GM04503 (cell line): ENCODE data around the gene AGBL4.

Source experiments
- DNase-seq: peaks from one replicate; pipeline ENCODE4 v3.0.0-alpha.2; 2012; ENCODE audit warnings: low read depth

Gene AGBL4

DNA sequence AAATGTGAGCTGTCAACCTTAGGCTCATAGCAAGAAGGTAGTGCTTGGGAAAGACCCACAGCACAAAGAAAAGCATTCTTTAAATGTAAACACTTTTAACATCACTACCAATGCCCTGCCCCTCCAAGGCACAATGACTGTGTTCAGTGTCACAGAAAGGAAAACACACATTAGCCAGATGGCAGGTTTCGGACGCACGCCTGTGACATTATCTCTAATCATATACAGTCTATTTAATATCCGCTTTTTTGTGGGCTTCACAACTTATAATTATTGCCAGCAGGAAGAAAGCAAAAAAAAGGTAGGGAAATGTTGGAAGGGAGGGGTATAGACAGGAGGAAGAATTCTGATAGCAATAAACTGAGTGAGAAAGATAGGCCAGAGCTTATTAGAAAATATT lies 1134.7 kb downstream of the AGBL4 start:
- DNase-seq = no peak

GRCh38 chr1:48887796-48888195 lies 1136.0 kb downstream of the AGBL4 start:
- peak; percentile 31 for DNase-seq

DNA sequence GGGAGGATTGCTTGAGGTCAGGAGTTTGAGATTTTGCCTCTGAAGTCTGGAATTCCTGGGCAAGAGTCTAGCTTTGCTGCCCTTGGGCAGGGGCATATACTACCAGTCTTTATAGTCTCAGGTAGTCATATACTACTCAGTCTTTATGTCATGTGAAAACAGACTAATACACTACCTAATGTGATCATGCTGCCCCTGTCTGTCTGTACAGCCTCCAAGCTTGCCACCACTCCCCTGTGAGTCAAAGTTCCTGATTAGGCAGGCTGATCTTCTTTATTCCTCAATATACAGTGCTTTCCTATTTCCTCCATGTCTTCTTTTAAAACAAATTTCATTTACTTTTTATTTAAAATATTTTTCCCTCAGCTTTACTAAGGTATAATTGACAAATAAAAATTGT lies 1141.7 kb downstream of the AGBL4 start:
- no peak for DNase-seq

DNA sequence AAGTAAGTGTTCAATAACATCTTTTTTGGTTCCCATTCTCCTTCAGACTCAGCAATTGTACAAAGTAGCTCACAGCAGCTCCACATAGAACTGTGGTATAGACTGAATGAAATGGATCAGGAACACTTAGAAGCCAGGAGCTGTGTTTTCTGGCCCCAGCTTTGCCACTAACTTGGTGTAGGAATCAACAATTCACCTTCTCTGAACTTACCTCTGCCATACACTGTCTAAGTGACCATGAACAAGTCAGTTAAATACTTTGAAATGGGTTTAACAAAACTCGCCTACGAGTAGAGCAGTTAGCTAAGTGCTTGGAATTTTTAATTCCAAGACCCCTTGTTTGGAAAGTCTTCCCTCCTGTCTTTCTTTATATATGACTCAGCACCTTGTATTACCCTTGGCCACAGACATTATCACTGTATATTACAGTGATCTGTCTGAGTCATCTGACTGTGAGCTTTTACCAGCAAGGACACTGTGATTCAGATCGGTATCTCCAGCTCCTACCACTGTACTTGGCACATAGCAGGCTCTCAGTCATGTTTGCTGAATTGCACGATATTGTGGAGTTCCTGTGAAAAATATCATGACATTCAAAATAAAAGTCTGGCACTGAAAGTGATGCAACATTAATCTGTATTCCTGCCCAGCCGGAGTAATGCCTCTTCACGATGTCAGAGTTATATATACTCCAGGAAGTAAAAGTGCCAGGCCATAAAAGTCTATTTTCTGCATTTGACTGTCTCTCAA lies 1145.4 kb downstream of the AGBL4 start:
- peak; percentile 84 for DNase-seq

- no peak for DNase-seq
These were observed 1147.4 kb downstream of the AGBL4 start for GRCh38 chr1:48876330-48876785.

DNA sequence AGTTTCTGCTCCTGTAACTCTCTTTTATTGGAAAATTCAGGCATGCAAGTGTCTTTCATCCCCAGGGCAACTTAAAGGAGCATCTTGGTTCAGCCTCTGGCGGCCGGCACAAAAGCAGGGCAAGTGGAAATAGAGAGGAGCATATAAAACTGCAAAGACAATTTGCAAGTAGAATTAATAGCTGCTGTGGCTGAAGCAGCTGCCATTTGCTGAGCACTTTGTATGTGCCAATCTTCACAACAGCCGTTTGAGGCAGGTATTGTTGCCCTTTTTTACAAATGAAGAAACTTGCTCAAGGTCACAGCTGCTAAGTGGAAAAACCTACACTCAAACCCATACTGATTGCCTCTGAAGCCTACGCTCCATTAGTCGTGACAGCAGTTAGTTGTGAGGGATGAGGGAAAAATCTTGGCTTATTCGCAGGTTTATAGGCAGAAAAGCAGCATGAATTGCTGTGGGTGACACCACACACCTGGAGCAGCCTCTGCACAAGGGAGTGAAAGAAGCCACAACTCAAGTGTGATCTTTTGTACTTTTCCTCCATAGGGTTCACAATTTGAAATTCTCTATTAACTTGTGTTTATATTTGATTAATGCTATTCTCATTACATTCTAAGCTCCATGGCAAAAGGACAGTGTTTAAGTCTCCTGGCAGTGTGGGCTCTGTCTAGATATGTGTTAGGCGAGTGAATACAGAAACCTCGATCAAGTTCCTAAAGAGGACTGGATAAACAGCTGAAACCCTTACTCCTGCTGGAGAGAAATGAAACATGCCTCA lies 1148.0 kb downstream of the AGBL4 start:
- no peak for DNase-seq

DNA sequence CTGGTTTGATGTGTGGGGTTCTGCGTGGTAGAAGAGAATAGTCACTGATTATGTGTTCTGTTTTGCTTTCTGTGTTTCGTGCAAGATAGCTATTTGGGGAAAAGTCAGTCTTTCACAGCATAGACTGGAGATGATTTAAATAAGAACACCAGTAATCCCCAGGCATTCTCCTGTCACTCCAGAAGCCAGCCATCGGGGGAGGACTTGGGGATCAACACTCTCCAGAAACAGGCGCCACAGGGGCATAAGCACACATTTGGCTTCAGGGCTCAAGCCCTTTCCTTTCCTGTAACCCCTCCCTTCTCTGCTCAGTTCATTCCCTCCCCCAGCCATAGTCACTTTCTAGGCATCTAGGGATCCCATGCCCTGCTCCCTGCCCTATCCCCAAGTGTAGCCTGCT lies 1149.8 kb downstream of the AGBL4 start:
- no peak for DNase-seq

DNA sequence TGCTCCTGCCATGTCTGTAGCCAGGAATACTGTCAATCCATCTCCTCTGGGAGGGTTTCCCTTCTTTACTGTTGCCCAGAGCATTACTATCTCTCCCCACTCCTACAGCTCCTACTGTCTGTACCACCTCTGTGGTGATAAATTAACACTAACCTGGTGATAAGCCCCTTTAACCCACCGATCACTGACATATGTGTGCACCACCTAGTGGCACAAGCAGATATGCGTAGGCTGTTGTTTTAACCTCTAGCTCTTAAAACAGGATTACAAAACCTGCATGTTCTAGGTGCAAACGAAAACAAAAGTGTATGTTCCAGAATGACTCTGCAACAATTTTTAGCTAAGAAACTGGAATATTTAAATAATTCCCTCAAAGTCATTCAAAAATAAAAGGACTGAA lies 1153.2 kb downstream of the AGBL4 start:
- no peak for DNase-seq

- DNase-seq = no peak
These were observed 1154.4 kb downstream of the AGBL4 start for GRCh38 chr1:48869116-48869893.

- DNase-seq = no peak
These were observed 1158.8 kb downstream of the AGBL4 start for GRCh38 chr1:48864913-48865312.

GRCh38 chr1:48859456-48859855 lies 1164.3 kb downstream of the AGBL4 start:
- DNase-seq = no peak

DNA sequence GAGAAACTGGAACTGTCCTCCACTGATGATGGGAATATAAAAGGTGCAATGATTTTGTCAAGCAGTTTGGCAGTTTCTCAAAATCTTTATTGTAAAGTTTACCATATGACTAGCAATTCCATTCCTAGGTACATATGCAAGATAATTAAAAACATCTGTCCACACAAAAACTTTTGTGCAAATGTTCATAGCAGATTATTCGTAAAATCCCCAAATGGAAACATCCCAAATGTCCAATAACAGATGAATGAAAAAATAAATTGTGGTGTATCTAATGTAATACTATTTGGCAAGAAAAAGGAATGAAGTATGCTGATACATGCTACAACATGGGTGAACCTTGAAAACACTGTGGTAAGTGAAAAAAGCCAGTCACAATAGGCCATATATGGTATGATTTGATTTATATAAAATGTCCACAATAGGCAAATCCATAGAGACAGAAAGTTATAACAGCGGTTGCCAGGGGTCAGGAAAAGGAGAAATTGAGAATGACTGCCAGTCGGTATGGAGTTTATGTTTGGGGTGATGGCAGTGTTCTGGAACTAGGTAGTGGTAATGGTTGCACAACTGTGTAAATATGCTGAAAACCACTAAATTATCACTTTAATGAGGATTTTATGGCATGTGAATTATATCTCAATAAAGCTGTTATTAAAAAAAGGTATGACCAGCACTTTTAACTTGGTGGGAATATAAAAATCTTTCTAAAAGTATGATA lies 1165.4 kb downstream of the AGBL4 start:
- no peak for DNase-seq

- DNase-seq = peak; percentile 87
These were observed 1170.7 kb downstream of the AGBL4 start for GRCh38 chr1:48853006-48853405.

DNA sequence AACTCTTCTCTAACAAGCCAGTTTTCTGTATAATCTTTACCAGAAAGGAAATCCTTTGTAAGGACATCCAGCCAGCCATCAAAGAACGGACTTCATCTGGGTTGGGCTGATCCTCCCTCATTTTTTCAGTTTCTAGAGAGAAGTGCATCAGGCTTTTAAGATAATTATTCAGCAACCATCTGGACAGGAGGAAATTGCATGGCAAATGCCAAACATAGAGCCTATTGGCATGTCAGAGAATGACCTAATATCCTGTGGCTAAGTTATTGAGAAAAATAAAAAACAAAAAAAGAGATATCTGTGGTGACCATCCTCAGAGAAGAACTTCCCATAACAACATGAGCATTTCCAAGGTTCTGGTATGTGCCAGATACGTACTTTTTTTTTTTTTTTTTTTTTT lies 1172.1 kb downstream of the AGBL4 start:
- DNase-seq = peak; percentile 52

DNA sequence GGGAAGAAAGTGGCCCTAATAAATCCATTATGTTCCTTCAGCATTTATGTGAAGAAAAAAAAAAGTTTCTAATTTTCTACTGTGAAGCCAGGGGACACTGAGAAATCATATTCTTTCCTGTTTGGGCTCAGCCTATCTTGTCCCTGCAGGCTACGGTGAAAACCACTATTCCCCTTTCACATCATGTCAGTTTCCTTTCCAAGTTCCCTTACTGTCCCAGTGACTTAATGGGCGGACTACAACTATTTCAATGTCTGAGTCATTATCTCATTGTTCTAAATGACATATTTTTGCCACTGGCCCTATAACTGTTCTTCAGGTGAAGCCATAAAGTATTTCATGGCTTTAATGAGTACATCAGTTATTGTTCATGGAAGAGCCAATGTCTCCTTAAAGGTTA lies 1175.7 kb downstream of the AGBL4 start:
- DNase-seq = no peak

- DNase-seq = no peak
These were observed 1177.3 kb downstream of the AGBL4 start for GRCh38 chr1:48846441-48846840.

DNA sequence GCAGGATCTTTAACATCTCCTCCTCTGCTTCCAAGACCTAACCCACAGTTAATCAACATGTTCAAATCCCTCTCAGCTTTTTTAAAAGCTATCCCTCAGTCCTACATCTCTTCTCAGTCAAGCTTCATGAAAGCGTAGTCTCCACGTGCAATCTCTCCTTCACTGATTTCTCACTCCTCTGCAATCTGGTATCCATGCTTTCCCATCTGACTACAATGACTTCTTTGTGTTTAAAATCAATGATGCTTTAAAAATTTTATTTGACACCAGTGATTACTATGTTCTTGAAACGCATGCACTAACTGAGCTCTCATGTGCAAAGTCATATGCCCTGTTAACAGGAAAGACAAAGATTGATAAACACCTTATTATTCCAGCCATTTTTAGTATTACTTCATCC lies 1179.6 kb downstream of the AGBL4 start:
- DNase-seq = no peak

DNA sequence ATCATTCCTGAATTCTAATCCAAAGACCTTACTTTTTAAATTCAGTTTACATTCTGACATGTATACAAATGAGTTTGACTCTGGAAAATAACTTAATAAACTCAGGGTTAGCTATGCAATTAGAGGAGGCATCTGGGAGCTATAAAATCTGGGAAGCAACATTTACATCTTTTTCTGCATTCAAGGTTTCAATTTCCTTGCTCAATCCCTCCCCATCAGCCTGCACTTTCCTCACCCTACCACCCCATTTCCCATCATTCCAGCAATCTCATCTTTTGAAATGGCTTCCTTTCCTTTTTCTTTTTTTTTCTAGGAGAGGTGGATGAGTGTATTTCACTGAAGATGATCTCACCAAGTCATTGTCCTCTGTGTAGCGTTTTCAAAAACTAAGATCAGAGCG lies 1181.8 kb downstream of the AGBL4 start:
- DNase-seq = no peak

- DNase-seq = no peak
These were observed 1182.3 kb downstream of the AGBL4 start for GRCh38 chr1:48841461-48841860.

DNA sequence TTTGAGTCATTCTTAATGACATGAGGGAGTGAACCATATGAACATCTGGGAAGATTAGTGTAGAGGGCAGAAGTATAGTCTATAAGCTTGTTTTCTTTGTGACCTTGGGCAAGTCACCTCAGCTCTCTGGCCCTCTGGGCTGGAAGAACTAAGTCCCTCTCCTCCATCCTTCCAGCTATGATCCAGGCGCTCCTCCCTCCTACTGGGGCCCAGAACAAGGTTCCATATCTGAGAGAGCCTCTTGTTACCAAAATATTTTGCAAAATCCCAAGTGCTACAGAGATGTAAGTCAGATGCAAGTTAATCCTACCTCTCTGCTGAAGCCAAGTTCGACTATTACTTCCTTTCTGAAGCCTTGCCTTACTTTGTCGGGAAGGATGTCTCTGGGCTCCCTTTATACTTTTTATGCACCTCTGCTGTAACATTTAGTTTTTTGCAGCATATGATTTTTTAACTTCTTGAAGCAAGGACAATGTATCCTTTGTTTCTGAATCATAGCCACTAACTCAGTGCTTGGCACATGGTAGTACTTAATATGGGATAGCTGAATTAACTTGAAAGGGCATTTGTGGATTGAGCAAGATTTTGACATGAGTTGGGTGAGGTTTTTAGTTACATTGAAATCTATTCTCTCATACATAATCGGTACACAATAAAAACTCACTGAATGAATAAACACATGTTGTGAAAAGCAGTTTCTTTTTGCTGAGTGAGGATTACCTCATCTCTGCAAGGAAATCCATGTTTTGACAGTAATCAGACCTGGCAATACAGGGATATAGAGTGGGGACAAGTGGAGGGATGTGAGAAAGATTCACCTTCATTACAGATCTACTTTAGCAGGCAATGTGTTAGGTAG lies 1192.4 kb downstream of the AGBL4 start:
- DNase-seq = no peak

DNA sequence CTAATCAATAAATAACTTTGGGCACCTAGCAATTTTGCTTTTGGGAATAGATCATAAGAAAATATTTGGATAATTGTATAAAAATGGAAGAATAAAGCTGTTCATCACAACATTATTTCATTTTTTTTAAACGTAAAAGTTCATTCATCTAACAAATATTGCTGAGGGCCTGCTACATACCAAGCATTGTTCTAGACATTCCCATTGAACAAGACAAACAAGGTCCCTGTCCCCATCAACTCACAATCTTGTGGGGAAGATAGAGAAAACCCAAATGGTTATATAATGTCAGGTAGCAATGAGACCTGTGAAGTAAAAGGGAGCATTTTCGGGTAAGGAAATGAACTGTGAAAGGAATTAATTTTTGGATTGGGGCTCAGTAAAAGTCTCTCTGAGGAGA lies 1193.0 kb downstream of the AGBL4 start:
- no peak for DNase-seq
